Activated CD8-positive, alpha-beta memory T cell treated with anti-CD3 and anti-CD28 coated beads, Interleukin-2, amount 50 U/mL, for 48 hours (primary cell): ENCODE measurements around the gene ZNF530.

Source experiments
- DNase-seq: peaks from one replicate; pipeline ENCODE4 v3.0.0-alpha.2; 2020

ZNF530 gene

DNA sequence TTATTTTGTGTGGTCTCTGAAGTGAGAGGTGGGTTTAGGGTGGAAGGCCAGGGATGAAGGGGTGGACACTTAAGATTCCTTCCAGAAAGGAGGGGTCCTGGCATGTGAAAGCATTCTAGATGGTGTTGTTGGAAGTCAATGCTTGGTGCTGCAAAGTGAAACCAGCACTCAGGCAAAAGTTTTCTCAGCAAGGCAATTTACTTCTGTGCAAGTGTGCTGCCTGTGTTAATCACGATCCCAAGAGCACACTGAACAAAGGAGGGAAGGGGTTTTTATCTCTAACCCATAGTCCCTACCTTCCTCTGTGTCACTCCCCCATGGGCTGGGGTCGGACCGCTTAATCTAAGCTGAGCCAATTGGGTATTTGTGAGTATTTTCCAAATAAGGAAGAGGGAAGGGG, 15.7 kb downstream of the ZNF530 start:
- DNase-seq, result no peak

DNA sequence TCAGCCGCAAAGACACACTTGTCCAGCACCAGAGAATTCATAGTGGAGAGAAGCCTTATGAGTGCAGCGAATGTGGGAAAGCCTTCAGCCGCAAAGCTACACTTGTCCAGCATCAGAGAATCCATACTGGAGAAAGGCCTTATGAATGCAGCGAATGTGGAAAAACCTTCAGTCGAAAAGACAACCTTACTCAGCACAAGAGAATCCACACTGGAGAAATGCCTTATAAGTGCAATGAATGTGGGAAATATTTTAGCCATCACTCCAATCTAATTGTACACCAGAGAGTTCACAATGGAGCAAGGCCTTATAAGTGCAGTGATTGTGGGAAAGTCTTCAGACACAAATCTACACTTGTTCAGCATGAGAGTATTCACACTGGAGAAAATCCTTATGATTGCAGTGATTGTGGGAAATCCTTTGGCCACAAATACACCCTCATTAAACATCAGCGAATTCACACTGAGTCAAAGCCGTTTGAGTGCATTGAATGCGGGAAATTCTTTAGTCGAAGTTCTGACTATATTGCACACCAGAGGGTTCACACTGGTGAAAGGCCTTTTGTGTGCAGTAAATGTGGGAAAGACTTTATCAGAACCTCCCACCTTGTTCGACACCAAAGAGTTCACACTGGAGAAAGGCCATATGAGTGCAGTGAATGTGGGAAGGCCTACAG, 21.1 kb downstream of the ZNF530 start:
- DNase-seq, result no peak

DNA sequence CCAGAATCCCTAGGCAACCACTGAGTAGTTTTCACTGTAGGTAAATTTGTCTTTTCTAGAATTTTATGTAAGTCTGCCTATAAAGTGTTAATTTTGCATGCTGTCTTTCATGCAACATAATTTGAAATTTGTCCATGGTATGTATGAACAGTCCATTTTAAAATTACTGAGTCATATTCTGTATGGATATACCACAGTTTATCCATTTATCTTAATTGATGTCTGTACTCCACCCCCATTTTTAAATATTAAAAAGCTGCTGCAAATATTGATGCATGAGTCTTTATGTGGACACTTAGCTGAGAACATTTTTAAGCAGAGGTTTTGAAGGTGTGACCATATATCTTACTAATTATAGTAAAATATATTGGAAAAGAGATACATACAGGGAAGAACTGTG, 23.4 kb downstream of the ZNF530 start:
- no peak for DNase-seq

DNA sequence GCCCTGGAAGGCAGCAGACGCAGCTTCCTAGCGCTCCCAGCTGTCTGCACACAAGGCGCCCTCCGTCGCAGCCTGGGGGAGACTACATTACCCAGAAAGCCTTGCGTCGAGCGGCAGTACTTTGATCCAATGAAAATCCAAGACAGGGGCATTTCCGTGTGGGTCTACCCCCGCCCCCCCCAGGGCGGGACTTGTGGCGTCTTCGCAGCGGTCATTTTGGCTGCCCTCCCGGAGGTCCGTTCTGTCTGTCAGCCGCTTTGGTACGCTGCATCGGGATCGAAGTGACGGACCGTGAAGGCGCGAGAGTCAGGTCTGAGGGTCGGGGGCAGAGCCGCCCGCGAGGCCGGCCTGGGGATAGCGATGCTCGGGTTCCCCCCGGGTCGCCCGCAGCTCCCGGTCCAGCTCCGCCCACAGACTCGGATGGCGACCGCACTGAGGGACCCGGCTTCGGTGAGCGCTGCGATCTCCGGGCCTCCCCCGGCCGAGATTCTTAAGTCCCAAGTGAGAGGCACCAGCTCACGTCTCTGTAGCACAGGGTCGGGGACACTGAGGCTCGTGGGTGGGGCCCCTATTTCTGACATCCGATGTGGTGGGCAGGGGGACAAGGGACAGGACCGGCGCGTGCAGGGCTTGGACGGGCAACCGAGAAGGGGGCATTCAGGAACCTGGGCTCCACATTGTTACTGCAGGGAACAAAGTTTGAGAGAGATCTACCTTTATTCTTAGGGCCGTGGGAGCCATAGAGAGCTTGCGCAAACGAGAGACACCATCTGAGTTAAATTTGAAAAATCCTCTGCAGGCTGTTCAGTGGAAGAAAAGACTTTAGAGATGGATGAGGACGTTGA, 33.5 kb downstream of the ZNF530 start, which contains the start of gene ZNF211:
Gene ZNF211 (plus strand): TSS at position 182 of the 845 bp plus-strand sequence. CDS start 179 bp downstream, at position 361.
- peak; percentile 87 for DNase-seq

DNA sequence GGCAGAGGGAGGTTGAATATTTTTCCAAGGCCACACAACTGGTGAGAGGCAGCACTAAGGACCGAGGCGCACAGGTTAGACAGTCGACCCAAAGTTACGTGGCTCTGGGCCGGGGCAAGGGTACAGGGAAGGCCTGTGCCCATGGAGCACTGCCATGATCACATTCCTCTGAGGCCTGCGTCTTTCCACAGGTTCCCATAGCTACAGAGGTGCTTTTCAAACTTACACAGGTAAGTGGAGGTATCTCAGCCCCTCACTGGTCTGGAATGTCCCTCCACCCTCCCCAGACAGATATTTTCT, 34.1 kb downstream of the ZNF530 start:
- no peak for DNase-seq

DNA sequence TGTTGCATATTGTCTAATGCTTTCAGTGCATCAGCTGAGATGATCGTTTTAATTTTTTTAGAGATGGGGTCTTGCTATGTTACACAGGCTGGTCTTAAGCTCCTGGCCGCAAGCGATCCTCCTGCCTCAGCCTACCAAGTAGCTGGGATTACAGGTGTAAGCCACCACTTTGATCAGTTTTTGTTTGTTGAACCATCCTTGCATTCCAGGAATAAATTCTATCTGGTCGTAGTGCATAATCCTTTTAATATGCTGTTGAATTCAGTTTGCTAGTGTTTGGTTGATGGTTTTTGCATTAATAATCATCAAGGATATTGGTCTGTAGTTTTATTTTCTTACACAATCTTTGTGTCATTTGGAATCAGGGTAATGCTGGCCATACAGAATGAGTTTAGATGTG, 37.7 kb downstream of the ZNF530 start:
- no peak for DNase-seq

DNA sequence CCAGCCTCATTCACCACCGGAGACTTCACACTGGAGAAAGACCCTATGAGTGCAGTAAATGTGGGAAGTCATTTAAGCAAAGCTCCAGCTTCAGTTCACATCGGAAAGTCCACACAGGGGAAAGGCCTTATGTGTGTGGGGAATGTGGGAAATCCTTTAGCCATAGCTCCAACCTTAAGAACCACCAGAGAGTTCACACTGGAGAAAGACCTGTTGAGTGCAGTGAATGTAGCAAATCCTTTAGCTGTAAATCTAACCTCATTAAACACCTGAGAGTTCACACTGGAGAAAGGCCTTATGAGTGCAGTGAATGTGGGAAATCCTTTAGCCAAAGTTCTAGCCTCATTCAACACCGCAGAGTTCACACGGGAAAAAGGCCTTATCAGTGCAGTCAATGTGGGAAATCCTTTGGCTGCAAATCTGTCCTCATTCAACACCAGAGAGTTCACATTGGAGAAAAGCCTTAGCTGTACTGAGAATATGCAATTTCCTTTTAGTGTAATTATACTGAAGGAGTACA, 42.1 kb downstream of the ZNF530 start:
- no peak for DNase-seq

DNA sequence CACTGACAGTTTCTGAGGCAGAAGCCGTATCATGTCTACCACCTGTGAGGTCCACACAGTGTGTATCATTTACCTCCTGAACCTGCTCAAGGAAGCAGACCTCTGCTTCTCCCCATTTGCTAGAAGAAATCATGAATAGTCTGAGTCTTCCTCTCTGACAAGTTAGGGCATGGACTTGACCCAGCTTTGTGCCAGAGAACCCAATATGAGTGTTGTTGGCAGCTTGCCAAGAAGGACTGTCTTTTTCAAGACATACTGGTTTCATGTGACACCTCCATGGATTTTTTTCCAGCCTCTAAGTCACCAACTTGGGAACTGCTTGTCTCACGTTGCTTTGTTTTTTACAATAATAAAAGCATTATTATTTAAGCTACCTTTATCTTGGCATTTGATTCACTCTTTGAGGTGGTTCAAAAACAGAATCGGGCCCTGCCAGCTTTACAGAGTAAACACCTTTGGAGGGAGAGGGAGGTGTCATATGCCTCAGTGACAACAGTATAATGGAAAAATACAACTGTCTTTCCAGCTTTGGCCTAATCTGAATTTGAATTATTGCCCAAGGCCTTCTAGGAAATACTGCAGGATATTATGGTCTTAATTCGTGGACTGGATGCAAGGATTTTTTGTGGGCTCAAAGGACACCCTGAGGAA, 42.8 kb downstream of the ZNF530 start:
- DNase-seq, result no peak

DNA sequence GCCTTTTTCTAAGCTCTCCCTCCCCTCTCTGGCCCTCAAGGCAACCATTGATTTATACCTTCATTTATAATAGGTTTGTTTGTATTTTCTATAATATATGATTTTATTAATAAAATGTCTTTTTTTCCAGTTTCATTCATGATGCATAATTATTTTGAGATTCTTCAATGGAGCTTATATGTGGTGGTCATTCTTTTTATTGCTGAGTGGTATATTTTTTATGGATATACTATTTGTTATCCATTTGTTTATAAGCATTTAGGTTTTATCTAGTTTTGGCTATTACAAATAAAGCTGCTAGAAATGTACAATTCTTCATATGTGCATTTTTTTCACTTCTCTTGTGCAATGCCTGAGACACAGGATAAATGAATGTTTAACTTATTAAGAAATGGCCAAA, 44.0 kb downstream of the ZNF530 start:
- no peak for DNase-seq

DNA sequence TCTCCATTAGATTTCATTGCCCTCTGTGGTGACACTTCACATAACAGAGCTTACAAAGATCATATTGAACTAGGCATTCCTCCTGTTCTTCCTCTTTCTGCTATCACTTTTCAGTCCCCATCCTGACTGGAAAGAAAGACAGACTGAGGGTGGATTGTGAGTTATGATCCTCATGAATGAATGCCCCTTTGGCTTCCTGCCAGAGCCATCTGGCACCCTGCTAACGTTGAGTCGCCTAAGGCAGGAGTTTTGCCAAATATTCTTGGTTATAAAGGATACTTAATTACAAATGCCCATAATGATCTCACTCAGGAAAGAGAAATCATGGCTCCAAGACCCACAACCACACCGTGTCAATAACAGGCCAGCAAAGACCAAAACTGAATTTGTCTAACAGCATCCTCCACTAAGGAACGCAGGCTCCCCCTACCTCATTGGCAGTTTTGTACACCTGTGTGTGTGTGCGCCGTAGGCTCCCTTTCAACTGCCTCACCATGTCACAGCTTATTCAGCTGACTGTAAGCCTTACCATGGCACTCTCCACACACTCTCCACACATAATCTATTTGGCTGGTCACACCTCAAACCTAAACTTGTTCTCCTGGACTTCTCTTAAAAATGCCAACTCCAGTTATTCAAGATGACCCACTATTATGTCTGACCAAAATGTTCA, 48.8 kb downstream of the ZNF530 start:
- no peak for DNase-seq

DNA sequence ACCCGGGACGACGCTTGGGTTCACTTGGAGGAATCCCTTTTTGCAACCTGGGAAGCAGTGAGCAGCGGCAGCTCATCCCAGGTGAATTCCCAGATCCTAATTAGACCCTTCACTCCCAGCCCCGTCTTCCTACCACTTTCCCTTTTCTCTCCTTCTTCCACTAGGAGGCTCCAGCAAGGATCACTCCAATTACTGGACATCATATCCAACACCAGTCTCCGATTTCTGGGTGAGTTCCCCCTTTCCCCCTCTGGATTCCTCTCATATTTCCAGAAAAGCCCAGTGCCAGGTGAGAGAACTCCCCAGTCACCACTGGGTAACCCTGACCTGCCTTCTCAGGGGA, 51.9 kb downstream of the ZNF530 start:
- no peak for DNase-seq

DNA sequence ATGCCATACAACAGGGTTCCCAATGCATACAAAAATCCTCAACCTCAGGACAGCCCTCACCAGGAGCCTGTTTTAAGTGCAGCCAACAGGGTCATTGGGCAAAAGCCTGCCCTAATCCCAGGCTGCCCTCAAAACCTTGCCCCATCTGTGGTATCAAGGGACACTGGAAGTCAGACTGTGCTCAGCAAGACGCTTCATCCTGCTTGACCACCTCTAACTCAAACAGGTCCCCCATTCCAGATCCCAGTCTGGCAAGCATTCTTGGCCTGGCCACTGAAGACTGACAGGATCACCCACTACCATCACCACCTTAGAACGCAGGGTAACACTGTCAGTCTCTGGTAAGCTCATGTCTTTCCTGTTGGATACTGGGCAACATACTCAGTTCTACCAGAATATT, 54.0 kb downstream of the ZNF530 start:
- DNase-seq, result no peak

DNA sequence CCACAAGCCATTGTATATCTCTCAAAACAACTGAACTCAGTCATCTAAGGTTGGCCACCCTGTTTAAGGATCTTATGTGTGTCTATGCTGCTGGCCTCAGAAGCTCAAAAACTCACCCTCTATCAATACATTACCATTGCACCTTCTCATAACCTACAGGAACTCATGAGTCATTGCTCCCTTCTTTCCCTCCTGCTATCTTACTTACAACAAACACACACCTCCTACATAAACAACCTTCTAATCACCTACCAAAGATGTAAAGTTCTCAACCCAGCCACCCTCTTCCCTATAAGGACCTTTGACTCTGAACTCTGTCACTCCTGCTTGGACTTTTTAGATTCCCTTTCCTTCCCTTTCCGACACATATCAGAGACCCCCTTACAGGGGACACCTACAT, 55.8 kb downstream of the ZNF530 start:
- no peak for DNase-seq

DNA sequence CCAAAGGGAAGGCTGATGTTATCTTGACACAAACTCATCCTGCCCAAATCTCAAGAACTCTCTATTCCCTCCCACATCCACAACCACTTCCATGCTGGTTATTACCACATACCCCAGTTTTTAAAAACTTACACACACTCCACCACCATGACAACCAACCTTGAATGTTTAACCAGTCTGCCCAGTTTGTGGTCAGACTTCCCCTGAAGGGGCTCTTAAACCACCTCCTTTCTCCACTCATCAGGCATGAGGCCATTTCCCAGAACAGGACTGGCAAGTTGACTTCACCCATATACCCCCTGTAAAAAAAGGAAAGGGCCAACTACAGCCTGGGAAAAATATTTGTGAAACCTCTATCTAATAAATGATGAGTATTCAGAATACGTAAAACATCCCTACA, 56.7 kb downstream of the ZNF530 start:
- DNase-seq, result no peak
